SW 1271 (cell line): ENCODE results near the gene ADK.
"Not testable (repeated sequence)": the region's sequence is repeated elsewhere in the genome, so short reads cannot be mapped to it uniquely, and the experiment has no call there.

Source experiments
- DNase-seq, 2 experiments: peaks; one replicate each; lab custom pipeline; 2025; lab: John Stamatoyannopoulos, UW

ADK gene

GRCh38 chr10:74150990-74151878 is at the start of gene ADK:
Gene ADK (plus strand): TSS chr10:74151221. CDS start chr10:74151279, 58 bp downstream.
- peak; percentile 90 to 95 for DNase-seq

GRCh38 chr10:74103560-74104258 is 47.3 kb upstream of the ADK start:
- DNase-seq = no peak

GRCh38 chr10:74104480-74104879 is 46.5 kb upstream of the ADK start:
- DNase-seq = no peak

GRCh38 chr10:74104996-74105395 is 46.0 kb upstream of the ADK start:
- no peak for DNase-seq

DNA sequence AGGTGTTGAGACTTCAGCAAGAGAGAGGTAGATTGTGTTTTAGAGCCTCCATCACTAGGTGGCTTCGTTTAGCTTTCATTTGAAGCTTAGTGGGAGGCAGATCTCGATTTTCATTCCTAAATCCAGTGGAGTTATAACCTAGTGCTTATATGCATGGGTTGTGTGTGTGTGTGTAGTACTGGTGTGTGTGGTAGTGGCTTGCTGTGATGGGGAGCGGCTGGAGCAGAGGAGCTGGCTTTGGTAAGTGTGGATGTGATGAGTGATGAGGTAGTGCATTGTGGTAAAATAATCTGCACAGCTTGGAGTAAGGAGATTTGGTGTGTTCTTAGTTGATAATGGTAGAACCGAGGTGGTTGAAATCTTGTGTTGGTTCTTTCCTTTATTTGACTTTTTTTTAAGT is 43.6 kb upstream of the ADK start:
- no peak for DNase-seq

DNA sequence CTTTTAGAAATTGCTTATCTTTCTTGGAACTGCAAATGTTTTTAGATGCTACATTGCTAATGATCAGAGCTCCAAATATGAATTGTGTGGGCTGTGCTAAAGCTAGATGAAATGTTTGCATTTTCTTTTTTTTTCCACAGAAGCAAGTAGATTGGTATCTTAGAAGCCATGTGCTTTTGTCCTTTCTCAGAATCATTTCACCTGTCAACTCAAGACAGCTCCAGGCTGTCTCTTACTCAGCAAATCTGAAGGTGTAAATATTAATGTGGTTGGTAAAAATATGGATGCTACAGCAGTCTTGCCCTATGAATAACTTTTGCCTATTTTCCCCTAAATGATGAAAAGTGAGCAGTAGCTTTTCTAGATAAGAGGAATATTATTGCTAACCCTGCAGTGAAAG is 41.6 kb upstream of the ADK start:
- DNase-seq = no peak

GRCh38 chr10:74110120-74110519 is 40.9 kb upstream of the ADK start:
- no peak for DNase-seq

DNA sequence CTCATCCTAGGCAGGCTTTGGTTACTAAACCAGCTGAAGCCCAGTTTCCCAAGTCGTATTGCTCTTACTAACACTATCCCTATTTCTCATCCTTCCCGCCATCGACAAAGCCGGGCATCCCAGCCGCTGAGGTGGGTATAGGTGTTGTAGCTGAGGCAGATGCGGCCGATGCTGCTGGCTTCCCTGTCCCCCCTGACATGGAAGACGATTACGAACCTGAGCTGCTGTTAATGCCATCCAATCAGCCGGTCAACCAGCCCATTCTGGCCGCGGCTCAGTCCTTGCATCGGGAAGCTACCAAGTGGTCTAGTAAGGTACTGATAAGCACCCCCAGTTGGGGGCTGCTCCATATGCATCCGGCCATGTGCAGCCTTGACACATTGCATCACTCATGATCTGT is 39.2 kb upstream of the ADK start:
- no peak for DNase-seq

- DNase-seq = no peak
Measured at GRCh38 chr10:74113546-74113945, 37.5 kb upstream of the ADK start.

DNA sequence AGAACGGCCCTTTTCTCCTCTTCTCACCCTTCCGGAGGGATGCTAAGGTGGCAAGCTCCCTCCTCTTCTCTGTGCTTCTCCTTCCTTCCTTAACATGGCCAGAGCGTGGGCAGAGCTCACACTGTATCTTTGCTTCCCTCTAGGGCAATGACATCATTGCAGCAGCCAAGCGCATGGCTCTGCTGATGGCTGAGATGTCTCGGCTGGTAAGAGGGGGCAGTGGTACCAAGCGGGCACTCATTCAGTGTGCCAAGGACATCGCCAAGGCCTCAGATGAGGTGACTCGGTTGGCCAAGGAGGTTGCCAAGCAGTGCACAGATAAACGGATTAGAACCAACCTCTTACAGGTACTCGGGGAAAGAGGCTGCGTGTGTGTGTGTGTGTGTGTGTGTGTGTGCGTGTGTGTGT is 37.0 kb upstream of the ADK start:
- no peak for DNase-seq

GRCh38 chr10:74117738-74118137 is 33.3 kb upstream of the ADK start:
- no peak for DNase-seq

- peak; percentile 10 to 25 for DNase-seq
Measured at GRCh38 chr10:74118804-74119203, 32.2 kb upstream of the ADK start.

DNA sequence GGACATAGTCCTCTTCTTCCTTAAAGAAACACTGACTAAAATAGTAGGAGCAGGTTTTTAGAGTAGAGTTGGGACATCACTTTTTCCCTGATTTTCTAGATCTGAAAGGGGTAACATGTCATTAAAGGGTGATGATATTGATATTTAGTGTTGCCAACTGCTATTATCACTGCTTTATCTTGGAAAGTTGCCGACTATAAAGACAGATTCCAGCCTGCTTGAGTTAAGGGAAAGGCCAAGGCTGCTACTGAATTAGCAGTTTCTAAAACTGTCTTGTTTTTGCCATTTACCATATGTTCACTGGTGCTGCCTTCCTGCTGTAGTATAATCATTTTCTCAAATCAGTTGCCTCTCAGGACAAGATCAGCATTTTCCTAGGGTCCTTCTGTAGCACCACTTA is 30.1 kb upstream of the ADK start:
- DNase-seq = no peak

DNA sequence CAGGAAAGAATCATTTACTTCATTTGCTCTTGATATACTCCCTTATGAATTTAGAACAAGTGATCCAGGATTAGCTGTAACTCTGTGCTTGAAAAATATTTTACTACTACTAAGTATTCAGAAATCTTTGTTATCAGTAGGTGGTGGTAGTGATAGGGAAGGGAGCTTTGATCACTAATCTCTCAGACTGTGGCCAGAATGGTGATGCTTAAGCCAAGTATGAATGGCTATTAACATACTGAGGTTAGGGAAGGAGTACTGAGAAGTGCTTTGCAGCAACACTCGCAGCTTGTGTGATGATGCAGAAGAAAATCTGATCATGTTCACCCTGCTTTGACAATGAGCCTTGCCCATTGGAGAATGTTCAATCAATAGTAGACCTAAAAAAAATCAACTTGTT is 29.7 kb upstream of the ADK start:
- DNase-seq = no peak

DNA sequence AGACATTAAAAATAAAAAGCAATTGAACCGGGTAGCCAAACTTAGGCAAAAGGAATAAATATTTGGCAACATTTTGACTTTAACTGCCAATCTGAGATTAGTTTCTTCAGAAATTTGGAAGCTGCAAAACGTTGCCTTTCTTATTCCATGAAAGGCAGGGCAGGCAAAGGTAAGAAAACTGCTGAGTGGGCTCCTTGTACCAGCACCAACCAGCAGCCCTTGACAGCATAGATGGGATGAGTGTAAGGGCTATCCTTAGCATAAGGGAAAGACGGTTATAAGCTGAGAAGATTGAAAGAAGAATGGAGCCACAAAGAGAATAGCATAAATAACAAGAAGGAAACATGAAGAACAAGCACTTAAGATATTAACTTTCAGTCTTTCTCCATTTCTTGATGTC is 29.0 kb upstream of the ADK start:
- DNase-seq = no peak

- no peak for DNase-seq
Measured at GRCh38 chr10:74123081-74123480, 27.9 kb upstream of the ADK start.

GRCh38 chr10:74133923-74134820 is 16.8 kb upstream of the ADK start:
- no peak for DNase-seq

DNA sequence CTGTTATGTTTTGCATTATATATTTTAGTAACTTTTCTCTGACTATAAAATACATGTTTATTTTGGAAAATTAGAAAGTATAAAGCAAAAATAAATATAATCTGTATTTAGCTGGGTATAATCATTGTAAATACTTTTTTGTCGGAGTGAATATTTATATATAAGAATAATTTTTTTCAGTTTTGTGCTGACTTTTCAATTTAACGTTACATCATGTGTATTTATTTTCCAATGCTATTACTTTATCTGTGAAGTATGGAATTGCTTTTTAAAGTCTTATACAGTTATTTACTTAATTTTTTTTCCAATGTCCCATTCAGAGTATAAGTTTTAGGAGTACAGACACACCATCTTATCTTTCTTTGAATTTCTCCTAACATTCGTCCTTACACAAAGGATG is 15.6 kb upstream of the ADK start:
- DNase-seq = no peak

- DNase-seq = no peak
Measured at GRCh38 chr10:74137992-74138391, 13.0 kb upstream of the ADK start.

DNA sequence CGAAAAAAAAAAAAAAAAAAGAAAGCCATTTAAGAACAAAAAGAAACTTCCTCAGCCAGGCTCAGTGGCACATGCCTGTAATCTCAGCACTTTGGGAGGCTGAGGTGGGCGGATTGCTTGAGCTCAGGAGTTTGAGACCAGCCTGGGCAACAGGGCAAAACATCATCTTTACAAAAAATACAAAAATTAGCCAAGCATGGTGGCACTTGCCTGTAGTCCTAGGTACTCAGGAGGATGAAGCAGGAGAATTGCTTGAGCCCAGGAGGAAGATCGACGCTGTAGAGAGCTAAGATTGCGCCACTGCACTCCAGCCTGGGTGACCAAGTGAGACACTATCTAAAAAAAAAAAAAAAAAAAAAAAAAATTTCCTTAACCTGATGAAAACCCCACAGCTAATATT is 12.4 kb upstream of the ADK start:
- DNase-seq = not testable (repeated sequence)

DNA sequence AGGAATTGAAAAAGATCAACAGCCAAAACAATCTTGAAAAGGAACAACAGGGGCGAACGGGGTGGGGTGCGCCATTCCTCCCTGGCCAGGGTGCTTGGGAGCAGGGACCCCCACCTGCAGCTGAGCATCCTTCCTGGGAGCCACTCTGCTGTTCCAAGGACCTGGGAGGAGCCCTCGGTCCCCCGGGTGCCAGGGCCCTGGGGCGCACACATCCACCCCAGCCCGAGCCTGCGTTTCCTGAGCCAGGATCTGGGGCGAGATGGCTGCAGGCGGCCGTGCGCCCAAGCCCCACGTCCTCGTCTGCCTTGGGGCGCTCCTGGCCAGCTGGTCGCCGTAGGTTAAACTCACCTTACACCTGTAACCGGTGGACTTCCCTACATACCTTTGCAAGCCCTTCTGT is 11.0 kb upstream of the ADK start:
- no peak for DNase-seq

DNA sequence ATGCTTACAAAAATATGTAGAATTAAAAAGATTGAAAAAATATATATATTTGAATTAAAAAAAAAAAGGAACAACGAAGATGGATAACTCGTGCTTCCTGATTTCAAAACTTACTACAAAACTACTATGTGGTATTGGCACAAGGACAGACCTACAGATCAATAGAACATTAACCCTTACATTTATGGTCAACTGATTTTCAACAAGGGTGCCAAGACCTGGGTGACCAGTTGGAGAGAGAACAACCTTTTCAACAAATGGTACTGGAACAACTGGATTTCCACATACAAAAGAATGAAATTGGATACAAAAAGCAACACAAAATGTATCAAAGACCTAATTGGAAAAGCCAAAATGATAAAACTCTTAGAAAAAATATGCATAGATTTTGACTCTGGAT is 10.5 kb upstream of the ADK start:
- no peak for DNase-seq
